Activated T-helper 1 cell treated with Interleukin-2 at 50 U/mL for 16 hours (primary cell): ENCODE data around the gene TEK.
"Not testable (repeated sequence)": the region's sequence is repeated elsewhere in the genome, so short reads cannot be mapped to it uniquely, and the experiment has no call there.

Source experiments
- DNase-seq: peaks from one replicate; pipeline ENCODE4 v3.0.0-alpha.2; 2020; ENCODE audit warnings: low read depth

Gene TEK

GRCh38 chr9:27227192-27227591 is 118.2 kb downstream of the TEK start:
- no peak for DNase-seq

DNA sequence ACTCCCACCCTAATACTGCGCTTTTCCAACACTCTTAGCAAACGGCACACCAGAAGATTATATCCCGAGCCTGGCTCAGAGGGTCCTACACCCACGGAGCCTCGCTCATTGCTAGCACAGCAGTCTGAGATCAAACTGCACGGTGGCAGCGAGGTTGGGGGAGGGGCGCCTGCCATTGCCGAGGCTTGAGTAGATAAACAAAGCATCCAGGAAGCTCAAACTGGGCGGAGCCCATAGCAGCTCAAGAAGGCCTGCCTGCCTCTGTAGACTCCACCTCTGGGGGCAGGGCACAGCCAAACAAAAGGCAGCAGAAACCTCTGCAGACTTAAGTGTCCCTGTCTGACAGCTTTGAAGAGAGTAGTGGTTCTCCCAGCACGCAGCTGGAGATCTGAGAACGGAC is 130.6 kb downstream of the TEK start:
- DNase-seq = not testable (repeated sequence)

DNA sequence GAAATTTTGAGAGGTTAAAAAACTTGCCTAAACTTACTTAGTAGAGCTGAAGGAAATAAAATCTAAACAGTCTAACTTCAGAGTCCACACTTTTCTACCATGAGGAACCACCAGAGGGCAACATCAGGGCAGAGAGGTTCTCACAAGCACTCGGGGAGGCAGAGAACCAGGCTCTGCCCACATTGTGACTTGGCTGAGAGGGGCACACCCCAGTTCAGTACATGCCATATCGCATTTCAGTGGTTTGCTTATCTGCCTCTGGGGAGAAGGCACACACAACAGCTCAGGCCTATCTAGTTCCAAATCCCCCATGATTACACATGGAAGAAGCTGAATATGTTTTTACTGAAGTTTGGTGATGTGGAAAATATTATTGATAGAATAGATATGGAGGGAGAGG is 138.7 kb downstream of the TEK start:
- DNase-seq = no peak

GRCh38 chr9:27248702-27249101 is 139.7 kb downstream of the TEK start:
- no peak for DNase-seq

DNA sequence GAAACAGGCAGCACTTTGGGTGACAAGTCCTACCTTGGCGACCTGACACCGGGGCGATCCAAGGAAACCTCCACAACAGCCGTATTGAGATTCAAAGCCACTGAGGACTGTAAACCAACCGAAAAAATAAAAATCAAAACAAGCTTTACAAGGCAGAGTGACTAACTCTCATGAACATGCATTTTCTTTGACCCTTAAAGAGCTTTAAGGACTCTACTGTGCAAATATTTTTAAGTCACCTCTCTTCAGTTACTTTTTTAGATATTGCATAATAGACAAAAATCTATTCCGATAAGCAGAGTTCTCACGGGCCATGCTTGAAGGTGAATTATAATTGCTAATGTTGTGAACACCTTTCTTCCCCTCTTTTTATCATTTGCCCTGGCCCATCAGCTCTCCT is 149.6 kb downstream of the TEK start:
- no peak for DNase-seq

DNA sequence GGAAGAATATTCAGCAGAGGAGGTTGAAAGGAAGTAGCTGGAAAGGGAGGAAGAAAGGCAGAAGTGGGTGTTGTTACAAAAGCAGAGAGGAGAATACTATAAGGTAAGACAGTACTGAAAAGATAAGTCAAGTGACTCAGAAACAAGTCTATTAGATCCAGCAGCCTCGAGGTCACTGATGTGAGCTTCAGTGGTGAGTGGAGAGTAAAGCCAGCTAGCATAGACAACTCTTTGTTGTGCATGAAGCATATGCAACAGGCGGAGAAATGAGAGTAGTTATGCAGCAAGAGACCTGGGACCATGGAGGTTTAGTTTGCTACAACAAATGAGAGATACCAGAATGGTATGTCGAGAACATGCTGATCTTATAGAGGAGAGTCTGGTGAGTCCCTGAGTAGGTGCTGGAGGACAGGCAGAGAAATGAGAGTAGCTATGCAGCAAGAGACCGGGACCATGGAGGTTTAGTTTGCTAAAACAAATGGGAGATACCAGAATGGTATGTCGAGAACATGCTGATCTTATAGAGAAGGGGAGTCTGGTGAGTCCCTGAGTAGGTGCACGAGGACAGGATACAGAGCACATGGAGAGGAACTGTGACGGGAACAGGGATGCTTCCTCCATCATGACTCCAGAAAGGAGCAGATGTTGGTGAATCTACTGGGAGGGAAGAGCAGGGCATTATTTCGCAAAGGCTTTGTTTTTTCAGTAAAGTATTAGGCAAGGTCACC is 151.9 kb downstream of the TEK start:
- DNase-seq = no peak

GRCh38 chr9:27261517-27262211 is 152.6 kb downstream of the TEK start:
- no peak for DNase-seq

DNA sequence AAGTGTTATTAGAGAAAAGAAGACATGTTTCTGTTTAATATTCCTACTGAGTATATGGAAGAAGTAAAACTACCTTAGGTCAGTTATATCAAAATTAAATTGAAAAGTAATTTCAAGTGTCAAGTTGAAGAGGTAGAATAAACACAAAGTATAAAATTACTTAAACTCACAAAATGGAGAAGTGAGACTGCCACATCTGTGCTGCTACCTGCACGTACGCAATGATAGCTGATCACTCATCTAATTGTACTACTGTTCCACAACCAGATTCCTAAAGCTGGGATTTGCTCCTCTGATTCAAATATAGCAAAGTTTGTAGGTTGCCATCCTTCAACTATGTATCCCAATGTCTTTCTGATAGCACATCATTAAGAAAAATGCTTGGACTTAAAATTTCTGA is 163.1 kb downstream of the TEK start:
- no peak for DNase-seq

- no peak for DNase-seq
Observed at GRCh38 chr9:27273186-27273585, 164.2 kb downstream of the TEK start.

GRCh38 chr9:27276193-27277030 is 167.4 kb downstream of the TEK start:
- no peak for DNase-seq

GRCh38 chr9:27278374-27278773 is 169.3 kb downstream of the TEK start:
- no peak for DNase-seq

GRCh38 chr9:27279611-27280010 is 170.6 kb downstream of the TEK start:
- no peak for DNase-seq
